IMR-90 (cell line): ENCODE data around the gene ACSL6. TPM values are rescaled to one million over a fixed set of nuclear protein-coding genes. Genes with fewer than 3 reads are reported as not detected.

Source experiments
- ATAC-seq: fragments of 200-7000 bp; cut with Tn5 transposase; 2 replicates; pipeline ENCODE4 v1.9.1; 2020; ENCODE audit warnings: low read depth, mild to moderate bottlenecking, moderate library complexity
- BruUV-seq: library from RNA; stranded (reverse); fragments of 400-500 nt; replicated peaks from 2 replicates; lab custom pipeline; 2021; lab: Mats Ljungman, UMichigan
- CTCF ChIA-PET: fragments of 300-600 bp; formaldehyde crosslinking; extraction: SDS; loops from one replicate; lab custom pipeline; 2021; ENCODE audit warnings: antibody characterized with exemption; lab: Yijun Ruan, JAX
- POLR2A ChIA-PET: fragments of 300-600 bp; sonication (Branson Sonifier 250); formaldehyde crosslinking; loops from one replicate; lab custom pipeline; 2022; ENCODE audit warnings: antibody characterized with exemption; ENCODE audit not compliant: unreplicated experiment; lab: Charles Lee
- DNase-seq: peaks from one replicate; pipeline ENCODE4 v3.0.0; 2013
- H2AFZ ChIP-seq: replicated peaks from 2 replicates; pipeline ENCODE3; 2013; ENCODE audit warnings: low read length, mild to moderate bottlenecking; ENCODE audit not compliant: poor library complexity
- H2AK5ac ChIP-seq: 2 replicates; pipeline ENCODE4 v1.6.1; 2013; ENCODE audit warnings: low read depth, low read length, inconsistent platforms
- H2AK9ac ChIP-seq: replicated peaks from 2 replicates; pipeline ENCODE3; 2013; ENCODE audit warnings: mild to moderate bottlenecking, low read depth, low read length, moderate library complexity; ENCODE audit not compliant: poor library complexity
- H2BK120ac ChIP-seq: 2 replicates; pipeline ENCODE4 v1.6.1; 2013; ENCODE audit warnings: low read depth, low read length, inconsistent platforms
- H2BK15ac ChIP-seq: 3 replicates; pipeline ENCODE4 v1.6.1; 2013; ENCODE audit warnings: low read depth, low read length, inconsistent platforms
- H2BK20ac ChIP-seq: 2 replicates; pipeline ENCODE4 v1.6.1; 2013; ENCODE audit warnings: low read depth, mild to moderate bottlenecking, inconsistent platforms, low read length, moderate library complexity
- H2BK5ac ChIP-seq: 2 replicates; pipeline ENCODE4 v1.6.1; 2013; ENCODE audit warnings: mild to moderate bottlenecking, low read depth, low read length, inconsistent platforms; ENCODE audit not compliant: poor library complexity, severe bottlenecking
- H3K14ac ChIP-seq: replicated peaks from 2 replicates; pipeline ENCODE4 v1.6.1; 2013; ENCODE audit warnings: low read depth, low read length, inconsistent platforms
- H3K18ac ChIP-seq: 2 replicates; pipeline ENCODE4 v1.6.1; 2013; ENCODE audit warnings: low read depth, low read length, control low read depth
- H3K23ac ChIP-seq: 2 replicates; pipeline ENCODE4 v1.6.1; 2013; ENCODE audit warnings: low read depth, low read length, inconsistent platforms
- H3K27ac ChIP-seq: 2 replicates; pipeline ENCODE4 v1.5.1; 2013; ENCODE audit warnings: mild to moderate bottlenecking, control low read depth, low read length; ENCODE audit not compliant: insufficient read depth
- H3K27me3 ChIP-seq: 2 replicates; pipeline ENCODE4 v1.6.1; 2013; ENCODE audit warnings: low read length; ENCODE audit not compliant: control insufficient read depth, insufficient read depth
- H3K36me3 ChIP-seq: 2 replicates; pipeline ENCODE4 v1.6.1; 2013; ENCODE audit warnings: low read length, mixed read lengths; ENCODE audit not compliant: control insufficient read depth, insufficient read depth
- H3K4ac ChIP-seq: 2 replicates; pipeline ENCODE4 v1.6.1; 2013; ENCODE audit warnings: low read depth, low read length, inconsistent platforms
- H3K4me1 ChIP-seq: 2 replicates; pipeline ENCODE4 v1.6.1; 2013; ENCODE audit warnings: low read length, mixed read lengths; ENCODE audit not compliant: control insufficient read depth, insufficient read depth
- H3K4me2 ChIP-seq: 2 replicates; pipeline ENCODE4 v1.6.1; 2013; ENCODE audit warnings: low read depth, mild to moderate bottlenecking, control low read depth, low read length, moderate library complexity
- H3K4me3 ChIP-seq: 2 replicates; pipeline ENCODE4 v1.5.1; 2013; ENCODE audit warnings: low read depth, mild to moderate bottlenecking, control low read depth, low read length, moderate library complexity; ENCODE audit not compliant: insufficient read depth
- H3K56ac ChIP-seq: 2 replicates; pipeline ENCODE4 v1.6.1; 2013; ENCODE audit warnings: low read length, inconsistent platforms; ENCODE audit not compliant: insufficient read depth; ENCODE audit errors: extremely low read depth
- H3K79me1 ChIP-seq, 2 experiments: 2 replicates each; pipeline ENCODE4 v1.6.1; 2013; ENCODE audit warnings: low read length in 2 of 2, inconsistent platforms in 1 of 2, low read depth in 1 of 2
- H3K9ac ChIP-seq: 2 replicates; pipeline ENCODE4 v1.6.1; 2013; ENCODE audit warnings: low read depth, low read length, control low read depth
- H3K9me1 ChIP-seq: 2 replicates; pipeline ENCODE4 v1.6.1; 2013; ENCODE audit warnings: low read length, inconsistent platforms; ENCODE audit not compliant: insufficient read depth
- H3K9me3 ChIP-seq: 2 replicates; pipeline ENCODE4 v1.6.1; 2013; ENCODE audit warnings: low read length; ENCODE audit not compliant: control insufficient read depth, insufficient read depth
- H4K20me1 ChIP-seq: 2 replicates; pipeline ENCODE4 v1.6.1; 2013; ENCODE audit warnings: low read length, inconsistent platforms; ENCODE audit not compliant: insufficient read depth
- H4K5ac ChIP-seq: 2 replicates; pipeline ENCODE4 v1.6.1; 2013; ENCODE audit warnings: mild to moderate bottlenecking, low read depth, low read length, control low read depth
- H4K8ac ChIP-seq, 2 experiments: 2 replicates each; pipeline ENCODE4 v1.6.1; 2013; ENCODE audit warnings: low read depth in 2 of 2, low read length in 2 of 2, control low read depth in 1 of 2, inconsistent platforms in 1 of 2
- H4K91ac ChIP-seq: 2 replicates; pipeline ENCODE4 v1.6.1; 2013; ENCODE audit warnings: low read depth, low read length, inconsistent platforms; ENCODE audit not compliant: insufficient read depth
- RAD21 ChIP-seq: IDR thresholded peaks from 2 replicates; pipeline ENCODE4 v1.6.1; 2012; ENCODE audit warnings: low read length, improper control_type of control experiment
- RCOR1 ChIP-seq: IDR thresholded peaks from 2 replicates; pipeline ENCODE4 v1.6.1; 2012; ENCODE audit warnings: mild to moderate bottlenecking, low read length, improper control_type of control experiment; ENCODE audit not compliant: insufficient replicate concordance
- USF2 ChIP-seq: fragments of 150-350 bp; IDR thresholded peaks from 2 replicates; pipeline ENCODE4 v1.6.1; 2017; ENCODE audit warnings: mild to moderate bottlenecking, antibody characterized with exemption, low read length, low read depth
- WGBS, 2 experiments: methylation state at CpG; one replicate each; pipeline versions ENCODE4 v1.1.5 to v1.1.7; 2013; ENCODE audit warnings: missing lambda C conversion rate in 2 of 2; ENCODE audit not compliant: insufficient read length in 1 of 2; ENCODE audit errors: extremely low coverage in 2 of 2; 5-methylcytosine and 5-hydroxymethylcytosine counted together
- dilution Hi-C: fragments of 300-500 bp; cut with HindIII; formaldehyde crosslinking; loops from one replicate; pipeline ENCODE4 v1.14.3; 2018; ENCODE audit warnings: low sequenced_read_pairs; ENCODE audit not compliant: unreplicated experiment
- in situ Hi-C: fragments of 300-500 bp; cut with MboI; formaldehyde crosslinking; loops from 3 replicates; pipeline ENCODE4 v1.14.3; 2019; ENCODE audit warnings: low sequenced_read_pairs, inconsistent platforms, mixed read lengths
- intact Hi-C: fragments of 100-400 bp; cut with micrococcal nuclease; formaldehyde crosslinking; loops from 2 replicates; pipeline ENCODE4 v1.10.0; 2022
- polyA plus RNA-seq, 3 experiments: library from polyadenylated mRNA; depleted of rRNA; stranded (reverse); fragments of >200 nt; gene quantifications; 2 replicates each; pipeline ENCODE4 v1.2.3, GENCODE V29; 2012; ENCODE audit warnings: low replicate concordance in 1 of 3
- total RNA-seq: library from RNA; depleted of rRNA; stranded (reverse); fragments of >200 nt; gene quantifications from 2 replicates; pipeline ENCODE4 v1.2.3, GENCODE V29; 2012

Gene ACSL6
- total and polyA plus RNA-seq, 2 of the 4 experiments (the other 2 are of a cell fraction): not detected

GRCh38 chr5:132010989-132011621 is 353 bp downstream of the ACSL6 start:
- in situ Hi-C loops: no loop called here
- dilution Hi-C loops: no loop called here
- no peak overlapping the region for H4K5ac ChIP-seq

More at GRCh38 chr5:132010989-132011621, 353 bp downstream of the ACSL6 start:
- no peak overlapping the region for H2BK120ac ChIP-seq
- no peak overlapping the region for H3K23ac ChIP-seq
- peak overlapping the region; percentile 53 for H2AK9ac ChIP-seq
- no peak for TF ChIP-seq RAD21
- TF ChIP-seq USF2: no peak
- no peak for TF ChIP-seq RCOR1
- peaks cover 48% of the 10 kb centered on the region for H3K27me3 ChIP-seq
- H2AFZ ChIP-seq: peak overlapping the region; percentile 86
- no peaks in the 10 kb centered on the region for H3K4me1 ChIP-seq
- H3K27ac ChIP-seq: no peak overlapping the region
- no peak overlapping the region for H2BK15ac ChIP-seq
- ChIA-PET POLR2A (no interaction called here), CTCF (no interaction called here)
- intact Hi-C loops: no loop called here
- no TSS peak for BruUV-seq
- 4% methylated on average over 15 of the region's 46 CpGs; no CpG with 5 or more reads in 1 of the 2 experiments for WGBS, 2 experiments
- H3K14ac ChIP-seq: no peak overlapping the region
- no peak overlapping the region for H3K9ac ChIP-seq
- no peak overlapping the region for H3K56ac ChIP-seq
- H3K79me1 ChIP-seq: no peaks in the 10 kb centered on the region
- no peak overlapping the region for H4K91ac ChIP-seq
- peak overlapping the region; percentile 33; the same call in 1 of the 2 replicates for H3K4me3 ChIP-seq
- H3K4ac ChIP-seq: no peak overlapping the region
- no peak overlapping the region for H3K18ac ChIP-seq
- DNase-seq (no peak), ATAC-seq (no peak)
- no peak overlapping the region for H2AK5ac ChIP-seq
- no peak overlapping the region for H2BK5ac ChIP-seq
- H3K36me3 ChIP-seq: no peaks in the 10 kb centered on the region
- no peak overlapping the region for H4K8ac ChIP-seq
- no peaks in the 10 kb centered on the region for H3K9me3 ChIP-seq
- H2BK20ac ChIP-seq: no peak overlapping the region
- peak overlapping the region; percentile 68; the same call in 1 of the 2 replicates for H3K4me2 ChIP-seq
- H4K20me1 ChIP-seq: peaks cover 5% of the 10 kb centered on the region; the same call in 1 of the 2 replicates
- H3K9me1 ChIP-seq: 0 out of 2 replicates have a peak, but pooled peaks cover 4% of the 10 kb centered on the region
